ENCODE measurements around the gene STIP1. TPM values are rescaled to one million over a fixed set of nuclear protein-coding genes. Genes with fewer than 3 reads are reported as not detected.
A peak's percentile ranks its signal among the peaks of the same experiment; 100 is the strongest.

STIP1 gene
- total and polyA plus RNA-seq, 9 of the 15 experiments (the other 6 are each of a cell fraction or from before 2014, with no cell fraction given), result 58.1 to 465 (median 346) TPM

- TF ChIP-seq, protein P1, sequence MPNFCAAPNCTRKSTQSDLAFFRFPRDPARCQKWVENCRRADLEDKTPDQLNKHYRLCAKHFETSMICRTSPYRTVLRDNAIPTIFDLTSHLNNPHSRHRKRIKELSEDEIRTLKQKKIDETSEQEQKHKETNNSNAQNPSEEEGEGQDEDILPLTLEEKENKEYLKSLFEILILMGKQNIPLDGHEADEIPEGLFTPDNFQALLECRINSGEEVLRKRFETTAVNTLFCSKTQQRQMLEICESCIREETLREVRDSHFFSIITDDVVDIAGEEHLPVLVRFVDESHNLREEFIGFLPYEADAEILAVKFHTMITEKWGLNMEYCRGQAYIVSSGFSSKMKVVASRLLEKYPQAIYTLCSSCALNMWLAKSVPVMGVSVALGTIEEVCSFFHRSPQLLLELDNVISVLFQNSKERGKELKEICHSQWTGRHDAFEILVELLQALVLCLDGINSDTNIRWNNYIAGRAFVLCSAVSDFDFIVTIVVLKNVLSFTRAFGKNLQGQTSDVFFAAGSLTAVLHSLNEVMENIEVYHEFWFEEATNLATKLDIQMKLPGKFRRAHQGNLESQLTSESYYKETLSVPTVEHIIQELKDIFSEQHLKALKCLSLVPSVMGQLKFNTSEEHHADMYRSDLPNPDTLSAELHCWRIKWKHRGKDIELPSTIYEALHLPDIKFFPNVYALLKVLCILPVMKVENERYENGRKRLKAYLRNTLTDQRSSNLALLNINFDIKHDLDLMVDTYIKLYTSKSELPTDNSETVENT (CRISPR knock-in tag; IDR thresholded peaks at IDR 0.05), result no peak
- TF ChIP-seq NR2C1 (IDR thresholded peaks at IDR 0.05), result peak; percentile 59
- TF ChIP-seq NR2C1 (tag; IDR thresholded peaks at IDR 0.05), result no peak
- no peak for TF ChIP-seq RBM22 (IDR thresholded peaks at IDR 0.05; ENCODE audit: low read depth, low read length, poor library complexity, severe bottlenecking)
- no peak for TF ChIP-seq NR3C1 (CRISPR knock-in tag; IDR thresholded peaks at IDR 0.05)
- TF ChIP-seq IRF2 (CRISPR knock-in tag; IDR thresholded peaks at IDR 0.05), result no peak
- TF ChIP-seq ARID2 (IDR thresholded peaks at IDR 0.05), result no peak
- TF ChIP-seq ZNF655 (CRISPR knock-in tag; IDR thresholded peaks at IDR 0.05), result no peak
- peak; percentile 65 for TF ChIP-seq TAF9B (IDR thresholded peaks at IDR 0.05; ENCODE audit: partially characterized antibody)
- 0 out of 2 replicates have a peak, but pooled peaks have one; percentile 17 for TF ChIP-seq ETV5 (CRISPR knock-in tag; IDR thresholded peaks at IDR 0.05; ENCODE audit: low read depth)
- TF ChIP-seq E2F6 (IDR thresholded peaks at IDR 0.05; ENCODE audit: borderline replicate concordance in 1 of 2, extremely low read depth in 1 of 2, insufficient read depth in 1 of 2, insufficient read length in 1 of 2, low read depth in 1 of 2, low read length in 1 of 2, poor library complexity in 1 of 2, severe bottlenecking in 1 of 2), result peak; percentile 61 to 75
- no peak for TF ChIP-seq PTBP1 (IDR thresholded peaks at IDR 0.05; ENCODE audit: low read depth, low read length)
- TF ChIP-seq TCF3 (CRISPR knock-in tag; IDR thresholded peaks at IDR 0.05), result no peak
- TF ChIP-seq ZNF707 (CRISPR knock-in tag; conservative IDR thresholded peaks at IDR 0.05), result no peak
- no peak for TF ChIP-seq ZNF282 (CRISPR knock-in tag; IDR thresholded peaks at IDR 0.05)
Measured at GRCh38 chr11:64181506-64182411, 4.2 kb upstream of the STIP1 start (continued).
